ENCODE results near the gene CCR9. TPM values are rescaled to one million over a fixed set of nuclear protein-coding genes. Genes with fewer than 3 reads are reported as not detected.

Gene CCR9
- total RNA-seq, 1 experiment from 2014 or later = not detected

DNA sequence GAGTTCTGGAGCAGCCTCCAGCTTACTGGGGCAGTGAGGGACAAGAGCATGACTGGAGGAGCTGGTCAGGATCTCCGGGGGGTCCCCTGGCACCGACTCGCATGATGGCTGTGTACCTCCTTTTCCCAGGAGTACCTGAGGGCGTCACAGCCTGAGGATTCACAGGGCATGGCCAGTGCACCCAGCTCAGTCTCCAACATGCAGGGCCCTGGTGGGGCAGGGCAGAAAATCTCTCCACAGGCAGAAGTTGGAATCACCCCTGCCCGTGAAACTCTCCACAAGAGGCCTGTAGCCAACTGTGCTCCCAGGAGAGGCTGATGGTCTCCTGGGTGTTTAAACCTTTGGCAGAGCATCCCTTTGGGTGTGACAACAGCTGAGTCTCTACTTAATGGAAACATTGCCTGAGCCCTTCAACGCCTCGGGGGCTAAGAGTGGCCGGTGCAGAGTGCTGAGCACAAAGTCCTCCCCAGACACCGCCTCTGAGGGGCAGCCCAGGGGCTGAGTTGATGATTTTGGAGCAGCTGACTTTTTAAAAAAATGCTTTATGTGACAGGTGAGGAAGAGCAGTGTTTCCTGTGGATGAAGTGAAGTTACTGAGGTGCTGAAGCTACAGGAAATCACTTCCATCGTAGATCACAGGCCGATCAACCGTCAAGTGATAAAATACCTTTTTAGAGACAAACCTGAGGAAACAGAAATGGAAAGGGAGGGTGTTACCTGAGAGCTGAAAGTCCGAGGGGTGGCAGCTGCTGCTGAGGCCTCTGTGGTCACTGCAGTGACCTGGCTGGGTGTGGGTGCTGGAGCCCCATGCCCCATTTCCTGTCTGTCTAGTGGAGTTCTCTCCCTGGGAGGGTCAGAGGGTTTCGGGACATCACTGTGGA lies 35.1 kb downstream of the CCR9 start:
- H3K36me3 ChIP-seq (ENCODE audit: insufficient read depth, low read length, poor library complexity, severe bottlenecking) = no peaks in the 10 kb centered on the region
- no peak for DNase-seq (ENCODE audit: low spot score)
- no peak overlapping the region for H3K4me3 ChIP-seq (ENCODE audit: low read depth, low read length, poor library complexity, severe bottlenecking)
- no peaks in the 10 kb centered on the region for H3K27me3 ChIP-seq (replicated peaks; ENCODE audit: insufficient read depth, low read depth, low read length, poor library complexity)
- H3K4me1 ChIP-seq (ENCODE audit: insufficient read depth, low read length, poor library complexity, severe bottlenecking) = no peaks in the 10 kb centered on the region
- POLR2A ChIA-PET (ENCODE audit: low non-redundant PET) = no interaction called here
- BruUV-seq (replicated peaks) = no TSS peak
- no peak for TF ChIP-seq EZH2 (IDR thresholded peaks at IDR 0.05; ENCODE audit: borderline replicate concordance, low read depth, low read length, poor library complexity, severe bottlenecking)
- TF ChIP-seq, protein P1, sequence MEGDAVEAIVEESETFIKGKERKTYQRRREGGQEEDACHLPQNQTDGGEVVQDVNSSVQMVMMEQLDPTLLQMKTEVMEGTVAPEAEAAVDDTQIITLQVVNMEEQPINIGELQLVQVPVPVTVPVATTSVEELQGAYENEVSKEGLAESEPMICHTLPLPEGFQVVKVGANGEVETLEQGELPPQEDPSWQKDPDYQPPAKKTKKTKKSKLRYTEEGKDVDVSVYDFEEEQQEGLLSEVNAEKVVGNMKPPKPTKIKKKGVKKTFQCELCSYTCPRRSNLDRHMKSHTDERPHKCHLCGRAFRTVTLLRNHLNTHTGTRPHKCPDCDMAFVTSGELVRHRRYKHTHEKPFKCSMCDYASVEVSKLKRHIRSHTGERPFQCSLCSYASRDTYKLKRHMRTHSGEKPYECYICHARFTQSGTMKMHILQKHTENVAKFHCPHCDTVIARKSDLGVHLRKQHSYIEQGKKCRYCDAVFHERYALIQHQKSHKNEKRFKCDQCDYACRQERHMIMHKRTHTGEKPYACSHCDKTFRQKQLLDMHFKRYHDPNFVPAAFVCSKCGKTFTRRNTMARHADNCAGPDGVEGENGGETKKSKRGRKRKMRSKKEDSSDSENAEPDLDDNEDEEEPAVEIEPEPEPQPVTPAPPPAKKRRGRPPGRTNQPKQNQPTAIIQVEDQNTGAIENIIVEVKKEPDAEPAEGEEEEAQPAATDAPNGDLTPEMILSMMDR (conservative IDR thresholded peaks at IDR 0.05; ENCODE audit: low read depth, low read length) = no peak
- intact Hi-C loops (cut with micrococcal nuclease; ENCODE audit: unreplicated experiment) = no loop called here
- no peak overlapping the region for H3K27ac ChIP-seq (ENCODE audit: low read depth, low read length, poor library complexity, severe bottlenecking)
- CTCF ChIA-PET = interaction anchor here (0.8 kb wide), 1 partner anchor 17 kb away, joined by 3 read pairs; no protein-coding TSS in a partner anchor
- H3K9me3 ChIP-seq (ENCODE audit: low read depth, low read length, poor library complexity, severe bottlenecking) = no peaks in the 10 kb centered on the region

DNA sequence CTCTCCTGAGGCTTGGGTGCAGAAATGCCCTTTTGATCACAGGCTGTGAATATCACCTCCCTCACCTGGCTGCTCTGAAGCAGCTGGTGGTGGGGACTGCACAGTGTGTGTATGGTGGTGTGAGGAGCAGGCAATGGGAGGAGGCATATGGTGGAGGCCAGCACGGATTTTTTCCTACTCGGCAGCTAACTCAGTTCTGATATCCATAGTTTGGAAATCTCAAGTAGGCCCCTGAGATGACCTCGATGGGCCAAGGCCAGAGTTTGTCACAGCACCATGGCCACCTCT lies 35.6 kb downstream of the CCR9 start:
- no peak overlapping the region for H3K4me3 ChIP-seq (ENCODE audit: low read depth, low read length, poor library complexity, severe bottlenecking)
- H3K27ac ChIP-seq (ENCODE audit: low read depth, low read length, poor library complexity, severe bottlenecking) = no peak overlapping the region
- intact Hi-C loops (cut with micrococcal nuclease; ENCODE audit: unreplicated experiment) = no loop called here
- H3K27me3 ChIP-seq (replicated peaks; ENCODE audit: insufficient read depth, low read depth, low read length, poor library complexity) = no peaks in the 10 kb centered on the region
- no TSS peak for BruUV-seq (replicated peaks)
- ChIA-PET CTCF (interaction anchor here (0.8 kb wide), 1 partner anchor 17 kb away, joined by 3 read pairs; no protein-coding TSS in a partner anchor), POLR2A (ENCODE audit: low non-redundant PET) (no interaction called here)
- no peaks in the 10 kb centered on the region for H3K4me1 ChIP-seq (ENCODE audit: insufficient read depth, low read length, poor library complexity, severe bottlenecking)
- TF ChIP-seq, protein P1 (conservative IDR thresholded peaks at IDR 0.05; ENCODE audit: low read depth, low read length) = no peak
- no peak for TF ChIP-seq EZH2 (IDR thresholded peaks at IDR 0.05; ENCODE audit: borderline replicate concordance, low read depth, low read length, poor library complexity, severe bottlenecking)
- H3K36me3 ChIP-seq (ENCODE audit: insufficient read depth, low read length, poor library complexity, severe bottlenecking) = no peaks in the 10 kb centered on the region
- no peak for DNase-seq (ENCODE audit: low spot score)
- no peaks in the 10 kb centered on the region for H3K9me3 ChIP-seq (ENCODE audit: low read depth, low read length, poor library complexity, severe bottlenecking)

DNA sequence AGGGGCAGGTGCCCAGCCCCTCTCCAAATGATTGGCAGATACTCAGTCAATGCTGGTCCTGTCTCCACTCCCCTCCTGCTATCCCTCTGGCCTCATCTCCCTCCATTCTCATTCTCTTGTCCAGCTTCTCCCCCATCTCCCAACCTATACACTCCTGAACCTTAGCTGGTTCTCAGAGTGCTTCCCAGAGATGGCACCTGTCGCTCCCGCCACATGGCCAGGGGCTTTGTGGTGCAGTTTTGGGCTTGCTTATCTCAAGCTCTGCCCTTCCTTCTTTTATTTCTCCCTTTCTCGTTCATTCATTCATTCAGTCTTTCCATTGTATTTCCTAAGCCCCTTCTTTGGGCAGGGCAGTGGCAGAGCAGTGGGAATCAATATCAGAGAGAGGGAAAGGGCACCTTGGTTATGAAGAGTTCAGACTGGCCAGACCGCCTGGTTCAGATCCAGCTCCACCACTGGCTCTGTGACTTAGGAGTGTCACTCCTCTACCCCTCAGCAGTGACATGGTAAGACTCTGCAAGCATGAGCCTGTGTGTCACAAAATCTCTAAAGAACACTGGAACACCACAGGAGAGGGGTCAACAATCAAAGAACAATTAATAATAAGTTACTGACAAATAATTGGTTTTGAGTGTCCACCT lies 36.7 kb downstream of the CCR9 start:
- H3K27ac ChIP-seq (ENCODE audit: low read depth, low read length, poor library complexity, severe bottlenecking) = no peak overlapping the region
- intact Hi-C loops (cut with micrococcal nuclease; ENCODE audit: unreplicated experiment) = no loop called here
- H3K4me3 ChIP-seq (ENCODE audit: low read depth, low read length, poor library complexity, severe bottlenecking) = no peak overlapping the region
- no peak for DNase-seq (ENCODE audit: low spot score)
- no peaks in the 10 kb centered on the region for H3K9me3 ChIP-seq (ENCODE audit: low read depth, low read length, poor library complexity, severe bottlenecking)
- TF ChIP-seq, protein P1 (conservative IDR thresholded peaks at IDR 0.05; ENCODE audit: low read depth, low read length) = no peak
- no peak for TF ChIP-seq EZH2 (IDR thresholded peaks at IDR 0.05; ENCODE audit: borderline replicate concordance, low read depth, low read length, poor library complexity, severe bottlenecking)
- H3K27me3 ChIP-seq (replicated peaks; ENCODE audit: insufficient read depth, low read depth, low read length, poor library complexity) = no peaks in the 10 kb centered on the region
- H3K36me3 ChIP-seq (ENCODE audit: insufficient read depth, low read length, poor library complexity, severe bottlenecking) = no peaks in the 10 kb centered on the region
- no TSS peak for BruUV-seq (replicated peaks)
- ChIA-PET POLR2A (ENCODE audit: low non-redundant PET) (no interaction called here), CTCF (no interaction called here)
- H3K4me1 ChIP-seq (ENCODE audit: insufficient read depth, low read length, poor library complexity, severe bottlenecking) = no peaks in the 10 kb centered on the region

All from A673 (cell line).